Brain microvascular endothelial cell (primary cell): Measurements from ENCODE around the gene TMEM201.
A peak's percentile ranks its signal among the peaks of the same experiment; 100 is the strongest.

Source experiments
- DNase-seq: peaks from one replicate; pipeline ENCODE4 v3.0.0-alpha.2; 2020
- H3K27ac ChIP-seq: fragments of 250-450 bp; sonication (Bioruptor Pico); 2 replicates; pipeline ENCODE4 v1.5.1; 2020; ENCODE audit warnings: mild to moderate bottlenecking, moderate library complexity
- H3K27me3 ChIP-seq: fragments of 250-450 bp; sonication (Bioruptor Pico); replicated peaks from 2 replicates; pipeline ENCODE4 v1.5.1; 2020; ENCODE audit warnings: mild to moderate bottlenecking
- H3K36me3 ChIP-seq: fragments of 250-450 bp; sonication (Bioruptor Pico); replicated peaks from 2 replicates; pipeline ENCODE4 v1.5.1; 2020; ENCODE audit warnings: mild to moderate bottlenecking
- H3K4me3 ChIP-seq: 2 replicates; pipeline ENCODE4 v1.5.1; 2011; ENCODE audit warnings: low read depth, mild to moderate bottlenecking, control low read depth, low read length, moderate library complexity
- in situ Hi-C: cut with HindIII; loops from 2 replicates; pipeline ENCODE4 v1.10.0; 2017; ENCODE audit warnings: low sequenced_read_pairs, low pct_ligation_motif_present
- TF ChIP-seq, protein P1 (sequence below): IDR thresholded peaks from 2 replicates; pipeline ENCODE4 v1.5.1; 2011; ENCODE audit warnings: low read depth, mild to moderate bottlenecking, moderate library complexity, low read length, control low read depth, inconsistent platforms; ENCODE audit errors: missing control alignments

Gene TMEM201

GRCh38 chr1:9649769-9650168 lies 61.1 kb downstream of the TMEM201 start:
- peaks cover 9% of the 10 kb centered on the region for H3K27me3 ChIP-seq
- no peak overlapping the region for H3K27ac ChIP-seq
- H3K36me3 ChIP-seq, result no peaks in the 10 kb centered on the region
- H3K4me3 ChIP-seq, result no peak overlapping the region
- in situ Hi-C loops, result no loop called here
- TF ChIP-seq, protein P1, sequence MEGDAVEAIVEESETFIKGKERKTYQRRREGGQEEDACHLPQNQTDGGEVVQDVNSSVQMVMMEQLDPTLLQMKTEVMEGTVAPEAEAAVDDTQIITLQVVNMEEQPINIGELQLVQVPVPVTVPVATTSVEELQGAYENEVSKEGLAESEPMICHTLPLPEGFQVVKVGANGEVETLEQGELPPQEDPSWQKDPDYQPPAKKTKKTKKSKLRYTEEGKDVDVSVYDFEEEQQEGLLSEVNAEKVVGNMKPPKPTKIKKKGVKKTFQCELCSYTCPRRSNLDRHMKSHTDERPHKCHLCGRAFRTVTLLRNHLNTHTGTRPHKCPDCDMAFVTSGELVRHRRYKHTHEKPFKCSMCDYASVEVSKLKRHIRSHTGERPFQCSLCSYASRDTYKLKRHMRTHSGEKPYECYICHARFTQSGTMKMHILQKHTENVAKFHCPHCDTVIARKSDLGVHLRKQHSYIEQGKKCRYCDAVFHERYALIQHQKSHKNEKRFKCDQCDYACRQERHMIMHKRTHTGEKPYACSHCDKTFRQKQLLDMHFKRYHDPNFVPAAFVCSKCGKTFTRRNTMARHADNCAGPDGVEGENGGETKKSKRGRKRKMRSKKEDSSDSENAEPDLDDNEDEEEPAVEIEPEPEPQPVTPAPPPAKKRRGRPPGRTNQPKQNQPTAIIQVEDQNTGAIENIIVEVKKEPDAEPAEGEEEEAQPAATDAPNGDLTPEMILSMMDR, result no peak
- DNase-seq, result no peak

DNA sequence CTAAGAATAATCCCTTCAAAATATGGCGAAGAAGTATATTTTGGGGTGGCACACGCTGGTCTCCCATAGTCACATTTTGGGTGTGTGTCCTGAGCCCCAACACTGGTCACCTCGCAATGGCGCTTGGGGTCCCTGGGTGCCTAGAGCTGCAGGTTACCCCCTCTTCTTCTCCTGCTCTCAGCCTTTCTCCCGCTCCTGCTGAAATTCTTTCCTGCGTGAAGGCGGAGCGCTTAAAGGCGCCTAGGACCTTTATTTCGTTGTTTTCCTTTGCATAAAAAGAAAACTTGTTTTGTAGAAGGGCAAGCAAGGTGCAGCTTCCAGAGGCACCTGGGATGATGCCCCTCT lies 62.5 kb downstream of the TMEM201 start:
- Histone ChIP-seq H3K27ac (no peak overlapping the region), H3K4me3 (no peak overlapping the region), H3K27me3 (peaks cover 9% of the 10 kb centered on the region), H3K36me3 (no peaks in the 10 kb centered on the region)
- no peak for DNase-seq
- TF ChIP-seq, protein P1, result no peak
- in situ Hi-C loops, result no loop called here

GRCh38 chr1:9651565-9652378 lies 63.1 kb downstream of the TMEM201 start, which contains the start of gene PIK3CD:
Gene PIK3CD, plus strand, starts transcription at chr1:9651731. Its CDS starts 58,725 bp downstream, at chr1:9710456.
- H3K4me3 ChIP-seq, result peak within 1 kb of the TSS; percentile 49
- no peaks in the 10 kb centered on the region for H3K36me3 ChIP-seq
- DNase-seq, result peak; percentile 8
- no peak within 1 kb of the TSS for H3K27ac ChIP-seq
- H3K27me3 ChIP-seq, result peaks cover 9% of the 10 kb centered on the region
- TF ChIP-seq, protein P1, result no peak
- in situ Hi-C loops, result no loop called here

DNA sequence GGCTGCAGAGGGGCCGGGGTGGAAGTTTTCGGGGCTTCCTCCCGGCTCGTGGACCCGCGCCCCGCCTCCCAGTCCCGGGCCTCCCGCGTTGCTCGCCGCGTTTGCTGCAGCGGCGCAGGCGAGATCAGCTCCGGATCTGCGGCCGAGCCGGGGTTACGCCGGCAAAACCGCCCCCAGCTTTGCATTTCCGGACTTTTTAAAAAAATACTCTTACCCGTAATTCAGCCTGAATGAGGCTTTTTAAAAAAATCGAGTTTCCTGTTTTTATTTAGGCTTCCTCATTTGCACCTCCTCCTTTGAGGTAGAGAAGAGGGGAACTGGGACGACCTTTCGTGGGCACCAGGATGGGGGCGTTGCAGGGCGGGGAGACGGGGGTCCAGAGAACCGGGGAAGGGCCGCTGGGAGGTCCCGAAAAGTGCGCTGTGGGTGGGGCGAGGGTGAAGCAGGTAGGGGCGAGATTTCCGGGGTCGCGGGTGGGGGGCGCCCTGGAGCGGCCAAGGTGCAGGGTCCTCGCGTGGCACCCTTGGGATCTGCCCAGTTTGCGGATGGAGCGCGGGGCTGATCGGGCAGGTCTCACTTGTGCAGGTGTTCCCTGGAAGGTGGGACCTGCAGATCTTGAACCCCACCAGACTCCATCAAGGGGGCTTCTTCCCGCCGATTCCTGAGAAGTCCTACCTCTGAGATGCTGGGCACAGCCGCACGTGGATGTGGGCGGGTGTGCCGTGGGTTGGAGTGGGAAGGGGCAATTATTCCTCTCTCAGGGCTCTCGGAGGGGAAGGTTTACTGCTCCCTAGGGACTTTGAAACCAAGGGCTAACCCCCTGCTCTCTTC lies 63.9 kb downstream of the TMEM201 start:
- no peak overlapping the region for H3K27ac ChIP-seq

GRCh38 chr1:9653210-9653490 lies 64.4 kb downstream of the TMEM201 start:
- in situ Hi-C loops, result no loop called here
- TF ChIP-seq, protein P1, result no peak
- H3K27me3 ChIP-seq, result peaks cover 9% of the 10 kb centered on the region
- no peak for DNase-seq
- H3K27ac ChIP-seq, result no peak overlapping the region
- no peaks in the 10 kb centered on the region for H3K36me3 ChIP-seq
- H3K4me3 ChIP-seq, result no peak overlapping the region

More for the DNA sequence above, 63.9 kb downstream of the TMEM201 start:
- peak; percentile 7 for DNase-seq
- Histone ChIP-seq H3K27me3 (peaks cover 9% of the 10 kb centered on the region), H3K36me3 (no peaks in the 10 kb centered on the region), H3K4me3 (peak overlapping the region; percentile 49)
- TF ChIP-seq, protein P1, result no peak
- in situ Hi-C loops, result no loop called here
